SK-N-SH treated with all-trans-retinoic acid at 6 μM for 48 hours (cell line): ENCODE results near the gene COL9A3.
"Not testable (repeated sequence)": the region's sequence is repeated elsewhere in the genome, so short reads cannot be mapped to it uniquely, and the experiment has no call there.

Experiments
- BACH2 ChIP-seq: fragments of 250-450 bp; sonication (Bioruptor Pico); IDR thresholded peaks from 2 replicates; pipeline ENCODE4 v1.9.0; 2021; ENCODE audit warnings: mild to moderate bottlenecking, borderline replicate concordance
- CREB5 ChIP-seq: fragments of 250-450 bp; sonication (Bioruptor Pico); IDR thresholded peaks from 2 replicates; pipeline ENCODE4 v1.5.1; 2020; ENCODE audit warnings: low read depth, mild to moderate bottlenecking, moderate library complexity
- CSDC2 ChIP-seq: fragments of 250-450 bp; sonication (Bioruptor Pico); IDR thresholded peaks from 2 replicates; pipeline ENCODE4 v1.5.0; 2020; ENCODE audit warnings: mild to moderate bottlenecking, moderate library complexity
- ESRRG ChIP-seq: fragments of 250-450 bp; sonication (Bioruptor Pico); IDR thresholded peaks from 2 replicates; pipeline ENCODE4 v1.6.1; 2021; ENCODE audit warnings: mild to moderate bottlenecking
- ISL1 ChIP-seq: fragments of 250-450 bp; sonication (Bioruptor Pico); IDR thresholded peaks from 2 replicates; pipeline ENCODE4 v2.1.2; 2022; ENCODE audit warnings: mild to moderate bottlenecking, moderate library complexity
- OSR1 ChIP-seq: fragments of 250-450 bp; sonication (Bioruptor Pico); IDR thresholded peaks from 2 replicates; pipeline ENCODE4 v1.8.0; 2022; ENCODE audit warnings: moderate library complexity, mild to moderate bottlenecking, inconsistent platforms
- PPARA ChIP-seq: fragments of 250-450 bp; sonication (Bioruptor Pico); IDR thresholded peaks from 2 replicates; pipeline ENCODE4 v1.5.0; 2020; ENCODE audit warnings: mild to moderate bottlenecking, borderline replicate concordance
- TOX ChIP-seq: fragments of 250-450 bp; sonication (Bioruptor Pico); IDR thresholded peaks from 2 replicates; pipeline ENCODE4 v1.8.0; 2021; ENCODE audit warnings: mild to moderate bottlenecking, moderate library complexity, borderline replicate concordance
- ZFP3 ChIP-seq: fragments of 250-450 bp; sonication (Bioruptor Pico); IDR thresholded peaks from 2 replicates; pipeline ENCODE4 v1.5.0; 2020; ENCODE audit warnings: mild to moderate bottlenecking, moderate library complexity
- TF ChIP-seq, protein P1 (sequence below): fragments of 250-450 bp; sonication (Bioruptor Pico); IDR thresholded peaks from 2 replicates; pipeline ENCODE4 v1.8.0; 2020; ENCODE audit warnings: mild to moderate bottlenecking, moderate library complexity, borderline replicate concordance
- TF ChIP-seq, protein P2 (sequence below): fragments of 250-450 bp; sonication (Bioruptor Pico); IDR thresholded peaks from 2 replicates; pipeline ENCODE4 v1.5.0; 2020; ENCODE audit warnings: mild to moderate bottlenecking, moderate library complexity

DNA sequence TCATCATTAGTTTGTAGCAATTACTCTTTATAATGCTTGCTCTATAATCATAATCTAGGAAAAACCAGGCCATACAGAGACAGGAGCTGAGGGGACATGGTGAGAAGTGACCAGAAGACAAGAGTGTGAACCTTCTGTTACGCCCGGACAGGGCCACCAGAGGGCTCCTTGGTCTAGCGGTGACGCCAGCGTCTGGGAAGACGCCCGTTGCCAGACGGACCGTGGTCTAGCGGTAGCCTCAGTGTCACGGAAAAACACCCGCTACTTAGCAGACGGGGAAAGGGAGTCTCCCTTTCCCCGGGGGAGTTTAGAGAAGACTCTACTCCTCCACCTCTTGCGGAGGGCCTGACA is 56.8 kb downstream of the COL9A3 start:
- TF ChIP-seq, protein P1, sequence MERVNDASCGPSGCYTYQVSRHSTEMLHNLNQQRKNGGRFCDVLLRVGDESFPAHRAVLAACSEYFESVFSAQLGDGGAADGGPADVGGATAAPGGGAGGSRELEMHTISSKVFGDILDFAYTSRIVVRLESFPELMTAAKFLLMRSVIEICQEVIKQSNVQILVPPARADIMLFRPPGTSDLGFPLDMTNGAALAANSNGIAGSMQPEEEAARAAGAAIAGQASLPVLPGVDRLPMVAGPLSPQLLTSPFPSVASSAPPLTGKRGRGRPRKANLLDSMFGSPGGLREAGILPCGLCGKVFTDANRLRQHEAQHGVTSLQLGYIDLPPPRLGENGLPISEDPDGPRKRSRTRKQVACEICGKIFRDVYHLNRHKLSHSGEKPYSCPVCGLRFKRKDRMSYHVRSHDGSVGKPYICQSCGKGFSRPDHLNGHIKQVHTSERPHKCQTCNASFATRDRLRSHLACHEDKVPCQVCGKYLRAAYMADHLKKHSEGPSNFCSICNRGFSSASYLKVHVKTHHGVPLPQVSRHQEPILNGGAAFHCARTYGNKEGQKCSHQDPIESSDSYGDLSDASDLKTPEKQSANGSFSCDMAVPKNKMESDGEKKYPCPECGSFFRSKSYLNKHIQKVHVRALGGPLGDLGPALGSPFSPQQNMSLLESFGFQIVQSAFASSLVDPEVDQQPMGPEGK (CRISPR knock-in tag) = not testable (repeated sequence)
- not testable (repeated sequence) for TF ChIP-seq ZFP3; TOX (CRISPR knock-in tag); ISL1 (CRISPR knock-in tag); CREB5; PPARA (CRISPR knock-in tag); BACH2 (CRISPR knock-in tag); ESRRG (CRISPR knock-in tag); OSR1; CSDC2
- TF ChIP-seq, protein P2, sequence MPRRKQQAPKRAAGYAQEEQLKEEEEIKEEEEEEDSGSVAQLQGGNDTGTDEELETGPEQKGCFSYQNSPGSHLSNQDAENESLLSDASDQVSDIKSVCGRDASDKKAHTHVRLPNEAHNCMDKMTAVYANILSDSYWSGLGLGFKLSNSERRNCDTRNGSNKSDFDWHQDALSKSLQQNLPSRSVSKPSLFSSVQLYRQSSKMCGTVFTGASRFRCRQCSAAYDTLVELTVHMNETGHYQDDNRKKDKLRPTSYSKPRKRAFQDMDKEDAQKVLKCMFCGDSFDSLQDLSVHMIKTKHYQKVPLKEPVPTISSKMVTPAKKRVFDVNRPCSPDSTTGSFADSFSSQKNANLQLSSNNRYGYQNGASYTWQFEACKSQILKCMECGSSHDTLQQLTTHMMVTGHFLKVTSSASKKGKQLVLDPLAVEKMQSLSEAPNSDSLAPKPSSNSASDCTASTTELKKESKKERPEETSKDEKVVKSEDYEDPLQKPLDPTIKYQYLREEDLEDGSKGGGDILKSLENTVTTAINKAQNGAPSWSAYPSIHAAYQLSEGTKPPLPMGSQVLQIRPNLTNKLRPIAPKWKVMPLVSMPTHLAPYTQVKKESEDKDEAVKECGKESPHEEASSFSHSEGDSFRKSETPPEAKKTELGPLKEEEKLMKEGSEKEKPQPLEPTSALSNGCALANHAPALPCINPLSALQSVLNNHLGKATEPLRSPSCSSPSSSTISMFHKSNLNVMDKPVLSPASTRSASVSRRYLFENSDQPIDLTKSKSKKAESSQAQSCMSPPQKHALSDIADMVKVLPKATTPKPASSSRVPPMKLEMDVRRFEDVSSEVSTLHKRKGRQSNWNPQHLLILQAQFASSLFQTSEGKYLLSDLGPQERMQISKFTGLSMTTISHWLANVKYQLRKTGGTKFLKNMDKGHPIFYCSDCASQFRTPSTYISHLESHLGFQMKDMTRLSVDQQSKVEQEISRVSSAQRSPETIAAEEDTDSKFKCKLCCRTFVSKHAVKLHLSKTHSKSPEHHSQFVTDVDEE = not testable (repeated sequence)
